Brain pericyte (primary cell): Measurements from ENCODE around the gene KCNQ1.

Experiments used
- DNase-seq: peaks from one replicate; pipeline ENCODE4 v3.0.0-alpha.2; 2012; ENCODE audit warnings: low read depth, low spot score

Gene KCNQ1

GRCh38 chr11:2461253-2461955 is 16.6 kb downstream of the KCNQ1 start:
- DNase-seq, result no peak

DNA sequence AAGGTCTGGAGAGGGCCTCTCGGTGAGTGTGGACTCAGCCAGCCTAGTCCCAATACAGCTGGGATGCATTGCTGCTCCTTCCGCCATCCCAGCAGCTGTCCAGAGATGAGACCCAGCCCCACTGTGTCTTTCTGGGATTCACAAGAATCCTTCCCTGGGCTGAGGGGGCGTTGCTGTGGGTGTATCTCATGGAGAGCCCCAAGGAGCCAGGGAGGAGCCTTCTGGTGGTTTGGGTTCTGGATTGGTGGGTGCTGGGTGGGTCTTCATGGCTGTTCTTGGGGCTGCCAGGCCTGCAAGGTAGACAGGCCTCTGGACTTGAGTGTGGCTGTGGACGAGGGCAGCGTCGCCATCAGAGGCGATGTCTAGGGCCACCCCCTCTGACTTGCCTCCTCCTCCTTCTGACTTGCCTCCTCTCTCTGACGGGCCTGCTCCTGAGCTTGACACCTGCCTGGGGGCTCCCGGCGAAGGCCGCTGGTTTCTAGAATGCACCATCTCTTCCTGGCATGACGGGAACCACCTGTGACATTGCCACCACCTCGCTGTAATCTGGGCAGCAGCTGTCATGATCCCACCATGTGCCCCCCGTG is 17.2 kb downstream of the KCNQ1 start:
- DNase-seq, result no peak

DNA sequence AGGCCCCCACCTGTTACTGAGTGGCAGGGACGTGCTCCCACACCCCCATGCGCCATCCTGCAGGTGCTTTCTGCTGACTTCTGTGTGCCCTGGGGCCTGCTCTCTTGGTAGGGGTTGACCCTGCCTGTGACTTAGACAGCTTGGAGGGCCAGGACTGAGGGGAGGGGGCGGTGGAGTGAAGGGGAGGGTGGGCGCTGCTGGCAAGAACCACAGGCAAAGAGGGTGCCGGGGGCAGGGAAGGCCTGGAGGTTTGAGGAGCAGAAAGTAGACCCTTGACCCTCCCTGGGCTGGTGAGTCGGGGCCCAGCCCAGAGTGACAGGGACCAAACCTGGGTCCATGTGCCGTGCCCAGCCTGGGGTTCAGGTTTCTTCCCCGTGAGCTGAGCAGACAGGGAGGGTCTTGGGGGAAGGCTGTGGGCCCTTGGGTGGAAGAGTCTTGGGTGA is 17.8 kb downstream of the KCNQ1 start:
- DNase-seq, result no peak

GRCh38 chr11:2462986-2463765 is 18.4 kb downstream of the KCNQ1 start:
- no peak for DNase-seq

DNA sequence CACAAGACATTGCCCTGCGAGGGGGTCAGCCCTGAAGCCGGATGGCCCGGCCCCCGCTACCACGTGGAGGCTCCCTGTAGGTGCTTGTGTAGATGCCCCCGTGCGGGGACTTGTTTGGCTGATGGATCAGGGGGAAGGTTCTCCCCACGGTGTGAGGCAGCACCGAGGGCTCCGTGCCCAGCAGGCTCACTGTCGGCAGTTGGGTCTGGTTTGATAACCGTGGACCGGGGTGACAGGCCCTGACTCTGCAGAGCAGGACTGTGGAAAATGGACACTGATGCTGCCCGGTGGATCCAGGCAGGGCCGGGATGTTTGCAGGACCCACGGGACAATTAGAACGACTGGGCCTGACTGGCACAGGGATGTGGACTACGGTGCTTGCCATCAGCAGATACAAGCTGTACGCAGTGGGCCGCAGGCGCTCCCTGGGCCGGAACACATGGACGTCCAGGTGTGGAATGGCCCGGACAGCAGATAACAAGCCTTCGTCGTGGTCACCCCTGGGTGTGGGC is 19.0 kb downstream of the KCNQ1 start:
- no peak for DNase-seq

DNA sequence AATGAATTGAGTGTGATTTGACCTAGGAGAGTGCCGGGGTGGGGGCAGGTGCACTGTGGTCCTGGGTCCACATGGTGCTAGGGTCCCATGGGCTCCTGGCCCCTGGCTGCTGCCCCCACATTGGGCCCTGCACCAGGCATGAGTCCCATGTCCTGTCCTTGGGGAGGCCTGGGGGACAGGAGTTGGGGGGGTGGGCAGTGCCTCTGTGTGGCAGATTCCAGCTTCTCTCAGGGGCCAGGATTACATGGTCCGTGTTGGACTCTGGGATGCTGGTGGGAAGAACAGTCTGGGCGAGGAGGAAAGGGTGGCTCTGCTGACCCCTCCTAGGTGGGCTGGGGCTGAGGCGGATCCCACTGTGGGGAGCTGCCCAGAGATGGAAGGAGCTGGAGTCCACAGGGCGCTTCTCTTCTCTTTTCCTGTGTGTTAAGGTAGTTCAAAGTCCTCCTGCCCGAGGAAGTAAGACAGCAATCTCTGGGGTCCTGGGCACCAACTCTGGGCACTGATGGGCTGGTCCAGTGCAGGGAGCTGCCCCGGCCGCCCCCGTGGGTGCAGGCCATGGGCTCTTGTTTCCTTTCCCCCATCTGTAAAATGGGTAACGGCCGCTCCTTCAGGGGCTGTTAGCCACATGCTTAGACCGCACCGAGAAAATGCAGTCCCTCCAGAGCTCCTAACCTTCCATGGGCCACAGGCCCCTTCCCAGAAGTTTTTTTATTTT is 19.8 kb downstream of the KCNQ1 start:
- no peak for DNase-seq

GRCh38 chr11:2465202-2466068 is 20.6 kb downstream of the KCNQ1 start:
- no peak for DNase-seq

DNA sequence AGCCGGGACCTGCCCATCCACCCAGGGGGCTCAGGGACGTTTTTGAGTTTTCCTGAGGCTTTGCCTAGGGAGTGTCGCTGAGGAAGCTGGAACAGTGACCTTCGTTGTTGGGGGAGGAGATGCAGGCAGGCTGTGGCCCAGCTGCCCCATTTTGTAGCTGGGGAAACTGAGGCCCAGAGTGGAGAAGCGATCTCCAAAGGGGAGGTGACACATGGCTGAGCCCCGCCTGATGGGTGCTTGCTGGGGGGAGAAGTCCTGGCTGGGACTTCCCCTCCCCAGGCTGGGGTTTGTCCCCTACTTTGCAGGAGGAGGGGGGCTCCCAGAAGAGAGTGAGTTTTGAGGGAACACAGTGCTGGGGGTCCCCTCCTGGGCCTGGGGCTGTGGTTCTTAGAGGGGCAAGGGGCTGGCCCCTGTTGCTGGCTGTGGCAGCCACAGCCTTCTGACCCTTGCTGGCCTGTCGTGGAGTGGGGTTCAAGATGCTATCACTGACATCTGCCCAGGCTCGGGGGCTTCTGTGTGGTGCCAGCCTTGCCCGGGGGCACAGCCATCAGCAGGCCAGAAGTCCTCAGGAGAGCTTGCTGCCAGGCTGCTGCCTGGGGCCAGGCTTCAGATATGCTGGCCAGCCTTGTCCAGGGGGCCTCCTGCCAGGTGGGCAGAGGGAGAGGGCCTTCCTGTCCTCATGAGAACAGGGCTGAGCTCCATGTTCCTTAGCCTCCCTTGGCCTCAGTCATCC is 21.4 kb downstream of the KCNQ1 start:
- DNase-seq, result no peak

DNA sequence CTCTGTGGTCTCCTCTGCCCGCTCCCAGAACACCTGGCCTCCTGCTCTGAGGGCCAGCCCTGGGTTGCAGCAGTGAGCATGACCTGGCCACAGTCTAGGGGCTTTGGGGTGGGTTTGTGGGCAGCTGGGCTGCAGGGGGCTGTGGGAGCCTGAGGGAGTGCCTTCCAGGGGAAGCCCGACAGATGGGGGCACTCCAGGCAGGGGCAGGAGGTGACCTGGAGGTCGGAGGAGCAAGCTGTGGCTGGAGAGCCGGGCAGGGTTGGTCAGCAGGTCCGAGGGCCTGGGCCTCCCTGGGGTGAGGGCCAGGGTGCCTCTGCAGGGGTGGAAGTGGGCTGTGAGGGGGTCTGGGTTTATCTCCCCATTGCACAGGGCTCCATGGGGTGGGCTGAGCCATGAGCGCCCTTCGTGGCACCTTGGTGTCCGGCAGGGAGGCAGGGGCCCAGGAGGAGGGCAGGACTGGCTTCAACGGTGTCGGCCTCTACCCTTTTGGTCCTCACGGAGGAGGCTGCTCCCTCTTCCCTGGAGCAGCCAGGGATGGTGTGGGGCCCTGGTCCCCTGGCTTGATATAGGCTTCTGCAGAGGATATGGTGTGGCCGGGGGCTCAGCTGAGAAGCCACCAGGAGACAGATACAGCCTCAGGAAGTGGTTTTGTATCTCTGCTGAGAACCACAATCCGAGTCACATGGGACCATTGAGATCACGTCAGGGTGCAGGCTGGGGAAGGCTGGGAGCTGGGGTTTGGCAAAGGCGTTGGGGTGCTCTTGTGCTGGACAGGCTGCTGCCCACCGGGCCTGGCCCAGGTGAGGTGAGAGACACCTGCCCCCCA is 22.3 kb downstream of the KCNQ1 start:
- DNase-seq, result no peak

DNA sequence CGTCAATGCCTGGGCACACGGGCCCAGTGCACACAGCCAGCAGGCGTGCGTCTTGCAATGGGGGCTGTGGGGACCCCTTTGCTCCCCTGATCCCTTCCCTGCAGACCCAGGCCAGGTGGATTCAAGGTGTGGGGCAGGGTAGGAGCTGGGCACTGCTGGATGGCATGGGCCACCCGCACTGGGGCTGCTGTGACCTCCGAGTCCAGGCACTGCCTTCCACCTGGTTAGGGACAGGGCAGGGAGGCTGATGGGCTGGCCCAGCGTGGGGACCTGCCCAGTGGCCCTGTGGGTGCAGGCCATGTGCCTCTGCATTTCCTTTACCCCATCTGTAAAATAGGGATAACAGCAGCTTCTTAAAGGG is 22.9 kb downstream of the KCNQ1 start:
- no peak for DNase-seq

DNA sequence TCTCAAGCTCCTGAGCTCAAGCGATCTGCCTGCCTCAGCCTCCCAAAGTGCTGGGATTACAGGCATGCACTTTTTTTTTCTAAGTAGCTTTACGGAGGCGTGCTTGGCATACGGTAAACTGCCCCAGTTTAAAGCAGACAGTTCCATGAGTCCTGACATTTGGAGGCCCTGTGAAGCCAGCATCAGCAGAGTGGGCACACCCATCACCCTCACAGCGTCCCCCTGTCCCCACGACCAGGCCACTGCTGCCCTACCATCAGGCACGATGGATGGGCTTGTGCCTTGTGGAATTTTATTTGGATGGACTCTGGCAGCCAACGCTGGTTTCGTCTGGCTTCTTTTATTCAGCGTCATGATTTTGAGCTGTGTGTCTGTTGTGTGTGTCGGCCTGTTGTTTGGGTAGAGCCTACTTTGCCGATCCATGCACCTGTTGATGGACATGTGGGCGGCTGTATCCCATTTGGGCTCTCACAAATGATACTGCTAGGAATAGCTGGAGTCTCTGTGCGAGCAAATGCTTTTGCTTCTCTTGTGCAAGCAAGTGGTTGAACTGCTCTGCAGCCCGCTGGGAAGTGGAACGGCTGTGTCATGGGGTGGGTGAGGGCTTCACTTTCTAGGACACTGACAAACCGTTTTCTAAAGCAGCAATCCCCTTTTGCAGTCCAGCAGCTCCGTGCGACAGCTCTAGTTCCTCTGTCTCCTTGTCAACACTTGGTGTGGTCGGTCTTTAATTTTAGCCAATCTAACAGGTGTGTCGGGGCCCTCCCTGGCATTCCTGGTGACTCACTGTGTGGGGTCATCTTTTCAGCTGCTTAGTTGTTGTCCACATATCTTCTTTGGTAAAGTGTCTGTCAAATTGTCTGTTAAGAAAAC is 23.8 kb downstream of the KCNQ1 start:
- DNase-seq, result no peak

DNA sequence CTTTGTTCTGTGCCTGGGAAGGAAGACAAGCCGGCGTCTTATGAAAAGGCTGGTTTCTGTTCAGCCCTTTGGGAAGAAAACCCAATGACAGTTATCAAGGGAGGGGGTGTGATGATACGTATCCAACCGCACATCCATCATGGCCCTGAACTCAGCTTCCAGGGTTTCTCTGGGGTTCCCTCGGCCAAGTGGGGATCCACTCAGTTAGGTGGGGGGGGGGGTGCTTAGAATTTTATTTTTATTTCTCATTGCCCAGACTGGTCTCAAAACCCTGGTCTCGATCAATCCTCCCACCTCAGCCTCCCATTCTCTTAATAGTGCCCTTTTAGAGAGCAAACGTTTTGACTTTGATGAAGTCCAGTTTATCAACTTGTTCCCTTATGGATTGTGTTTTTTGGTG is 25.7 kb downstream of the KCNQ1 start:
- no peak for DNase-seq

DNA sequence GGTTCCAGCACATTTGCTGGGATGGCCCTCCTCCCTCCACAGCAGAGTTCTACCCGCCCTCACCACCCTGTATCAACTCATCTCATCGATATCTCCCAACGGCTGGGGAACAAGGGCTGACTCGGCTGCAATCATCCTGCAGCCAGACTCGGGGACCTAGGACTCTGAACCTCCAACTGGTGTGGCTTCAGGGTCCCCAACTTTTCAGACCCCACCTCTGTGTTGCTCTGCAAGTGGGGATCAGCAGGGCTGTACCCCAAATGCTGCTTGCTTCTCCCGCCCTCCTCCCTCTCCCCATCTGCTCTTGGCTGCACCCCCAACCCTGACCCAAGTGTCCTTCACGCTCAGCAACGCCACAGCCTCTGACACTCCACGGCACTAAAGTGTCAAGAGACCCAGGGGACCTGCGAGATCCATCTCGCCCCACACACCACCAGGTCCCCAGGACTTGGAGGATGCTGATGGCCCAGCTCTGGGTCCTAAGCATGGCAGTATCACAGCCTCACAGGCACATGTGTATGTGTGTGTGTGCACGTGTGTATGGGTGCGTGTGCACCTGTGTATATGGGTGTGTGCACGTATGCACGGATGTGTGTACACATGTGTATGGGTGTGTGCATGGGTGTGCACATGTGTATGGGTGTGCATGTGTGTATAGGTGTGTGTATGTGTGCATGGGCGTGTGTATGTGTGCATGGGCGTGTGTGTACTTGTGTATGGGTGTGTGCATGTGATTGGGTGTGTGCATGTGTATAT is 26.4 kb downstream of the KCNQ1 start:
- DNase-seq, result no peak

DNA sequence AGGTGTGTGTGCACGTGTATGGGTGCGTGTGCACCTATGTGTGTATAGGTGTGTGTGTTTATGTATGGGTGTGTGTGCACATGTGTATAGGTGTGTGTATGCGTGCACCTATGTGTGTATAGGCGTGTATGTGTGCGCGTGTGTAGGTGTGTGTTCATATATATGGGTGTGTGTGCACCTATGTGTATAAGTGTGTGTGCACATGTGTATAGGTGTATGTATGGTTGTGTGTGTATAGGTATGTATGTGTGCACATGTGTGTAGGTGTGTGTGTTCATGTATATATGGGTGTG is 26.9 kb downstream of the KCNQ1 start:
- DNase-seq, result no peak

DNA sequence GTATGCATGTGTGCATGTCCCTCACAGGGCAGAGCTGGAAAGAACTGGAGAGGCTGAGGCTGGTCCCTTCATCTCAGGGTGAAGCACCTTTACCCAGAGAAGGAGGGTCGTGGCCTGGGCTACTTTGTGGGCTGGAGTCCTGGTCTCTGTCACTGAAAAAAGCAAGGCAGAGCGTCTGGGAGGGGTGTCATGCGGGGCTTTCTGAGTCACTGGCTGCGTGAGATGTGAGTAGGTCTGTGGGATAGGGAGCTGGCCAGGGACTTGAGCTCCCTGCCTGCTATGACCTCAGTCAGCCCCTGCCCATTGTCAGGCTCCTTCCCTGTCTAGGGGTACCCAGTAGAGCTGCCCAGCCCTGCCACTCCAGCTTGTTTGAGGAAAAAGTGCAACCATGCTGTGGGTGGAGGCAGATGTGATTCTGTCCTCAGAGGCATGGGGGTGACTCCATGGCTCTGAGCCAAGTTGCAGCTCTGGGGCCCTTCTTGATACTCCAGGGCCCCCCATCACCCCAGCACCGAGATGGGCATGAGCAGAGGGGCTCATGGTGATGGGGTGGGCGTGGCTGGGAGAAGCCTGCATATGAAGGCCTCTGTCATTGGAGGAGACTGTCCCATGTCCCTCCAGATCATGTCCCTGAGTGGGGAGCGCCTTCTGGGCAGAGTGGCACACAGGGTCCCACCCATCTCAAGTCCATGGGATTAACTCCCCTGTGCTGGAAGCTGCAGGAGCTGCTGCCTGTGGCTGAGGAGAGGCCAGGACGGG is 27.8 kb downstream of the KCNQ1 start:
- no peak for DNase-seq

DNA sequence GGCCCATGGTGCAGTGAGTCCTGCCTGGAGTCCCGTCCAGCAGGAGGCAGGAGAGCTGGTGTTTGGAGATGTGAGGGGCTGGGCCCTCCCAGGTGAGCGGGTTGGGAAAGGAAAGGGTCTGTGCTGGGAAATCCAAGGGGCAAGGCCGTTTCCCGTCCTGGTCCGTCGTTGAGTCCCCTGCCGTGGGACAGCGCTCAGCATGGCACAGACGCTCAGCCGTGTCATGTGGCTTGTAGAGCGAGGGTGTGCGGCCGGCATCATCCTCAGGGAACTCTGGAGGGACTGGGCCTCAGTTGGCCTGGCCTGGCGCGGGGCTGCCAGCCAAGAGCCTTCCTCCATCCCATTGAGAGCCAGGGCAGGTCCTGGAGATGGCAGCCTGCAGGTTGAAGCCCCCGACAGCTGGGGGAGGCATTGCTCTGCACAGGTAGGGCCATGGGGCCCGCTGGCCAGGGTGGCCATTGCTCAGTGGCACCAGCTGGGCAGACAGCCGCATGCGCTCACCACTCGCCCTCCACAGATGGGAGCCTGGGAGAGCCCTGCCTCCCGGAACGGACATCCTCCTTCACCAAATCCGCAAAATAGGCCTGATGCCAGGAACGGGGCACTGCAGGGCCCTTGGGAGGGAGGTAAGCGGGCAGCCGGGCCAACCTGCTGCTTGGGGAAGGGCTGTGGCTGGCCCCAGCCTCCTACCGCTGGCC is 28.7 kb downstream of the KCNQ1 start:
- no peak for DNase-seq
